Spleen (tissue), 11 donors: ENCODE data around the gene CCIN. TPM values are rescaled to one million over a fixed set of nuclear protein-coding genes. Genes with fewer than 3 reads are reported as not detected.
"Not testable (repeated sequence)": the region's sequence is repeated elsewhere in the genome, so short reads cannot be mapped to it uniquely, and the experiment has no call there.

Experiments
- DNase-seq: peaks from one replicate; pipeline ENCODE4 v3.0.0-alpha.2; 2020
- H3K27ac ChIP-seq, 8 donors: fragments of 200-600 bp; sonication (generic) in 7 of 8; 1 replicate in 4 of 8; 2 replicates in 4 of 8; pipeline versions ENCODE4 v1.5.0 to v1.8.0; 2016 to 2021; ENCODE audit warnings: inconsistent platforms in 4 of 8, mild to moderate bottlenecking in 4 of 8, moderate library complexity in 1 of 8
- H3K27me3 ChIP-seq, 7 donors: fragments of 200-600 bp; sonication (generic) in 6 of 7; replicated peaks in 1 of 7; 1 replicate in 4 of 7; 2 replicates in 3 of 7; pipeline versions ENCODE4 v1.5.0 to v1.8.0; 2016 to 2021; ENCODE audit warnings: inconsistent platforms in 3 of 7, mild to moderate bottlenecking in 1 of 7
- H3K36me3 ChIP-seq, 6 donors: fragments of 200-600 bp; sonication (generic) in 5 of 6; 1 replicate in 4 of 6; 2 replicates in 2 of 6; pipeline versions ENCODE4 v1.5.0 to v1.8.0; 2016 to 2021; ENCODE audit warnings: inconsistent platforms in 2 of 6
- H3K4me1 ChIP-seq, 6 donors: fragments of 200-600 bp; sonication (generic) in 5 of 6; 1 replicate in 3 of 6; 2 replicates in 3 of 6; pipeline versions ENCODE4 v1.5.0 to v1.8.0; 2016 to 2021; ENCODE audit warnings: inconsistent platforms in 3 of 6
- H3K4me3 ChIP-seq, 8 donors: fragments of 200-600 bp; sonication (generic) in 7 of 8; 1 replicate in 4 of 8; 2 replicates in 4 of 8; pipeline versions ENCODE4 v1.5.0 to v1.8.0; 2016 to 2021; ENCODE audit warnings: inconsistent platforms in 4 of 8, mild to moderate bottlenecking in 4 of 8, moderate library complexity in 2 of 8
- H3K9me3 ChIP-seq, 8 donors: fragments of 200-600 bp; sonication (generic) in 7 of 8; 1 replicate in 4 of 8; 2 replicates in 4 of 8; pipeline versions ENCODE4 v1.5.0 to v1.8.0; 2016 to 2021; ENCODE audit warnings: inconsistent platforms in 4 of 8
- POLR2A ChIP-seq, 3 donors: fragments of 450-650 bp; IDR thresholded peaks; one replicate each; pipeline ENCODE4 v1.5.1; 2017; ENCODE audit warnings: antibody characterized with exemption in 3 of 3, mild to moderate bottlenecking in 1 of 3
- POLR2AphosphoS5 ChIP-seq, 3 donors: sonication (generic); formaldehyde crosslinking; IDR thresholded peaks; one replicate each; pipeline ENCODE4 v1.5.1; 2017; ENCODE audit warnings: antibody characterized with exemption in 3 of 3
- WGBS, 5 donors: extraction: QIAGEN DNeasy Blood & Tissue Kit in 3 of 5; methylation state at CpG; one replicate each; pipeline versions ENCODE4 v1.1.5 to v1.1.7; 2013 to 2018; 5-methylcytosine and 5-hydroxymethylcytosine counted together
- intact Hi-C: fragments of 100-400 bp; cut with DNase I; formaldehyde crosslinking; loops from one replicate; pipeline ENCODE4 v1.15.0; 2023; ENCODE audit warnings: low total_unique reads
- polyA plus RNA-seq, 3 donors: library from polyadenylated mRNA; stranded (reverse); fragments of 200-250 nt; gene quantifications; one replicate each; pipeline ENCODE4 v1.2.1, GENCODE V29; 2013
- total RNA-seq, 7 donors: library from RNA; depleted of rRNA in 3 of 7; stranded (reverse); fragments of >200 nt in 3 of 7; fragmentation: NEBNext Ultra II Directional in 4 of 7; extraction: Animal tissue kit (Norgen Biotek cat#: 25700) in 4 of 7; gene quantifications; one replicate each; pipeline versions ENCODE4 v1.1.0 to v1.2.1, GENCODE V29; 2016 to 2021
- TF ChIP-seq, protein P1 (sequence below), 11 experiments: fragments of 200-600 bp in 7 of 11; fragments of 450-650 bp in 4 of 11; sonication (generic) in 4 of 11; IDR thresholded peaks in 8 of 11; conservative IDR thresholded peaks in 3 of 11; 1 replicate in 7 of 11; 2 replicates in 4 of 11; pipeline versions ENCODE4 v1.4.0 to v1.8.0; 2016 to 2021; ENCODE audit warnings: antibody characterized with exemption in 11 of 11, inconsistent platforms in 4 of 11, mild to moderate bottlenecking in 1 of 11
- donor health status: healthy with polysubstance abuse.
- donor health status: DM: no; HTN: no; CAD: no; lungs with moderate emphysema.
- donor health status: DM: no; HTN: no; CAD: no.
- donor health status: Bipolar disorder and iron deficiency.
- donor health status: healthy.
- donor health status: DM: no; HTN: no; CAD: no.
- donor health status: DM: yes; HTN: yes; CAD: no.

CCIN gene
- total and polyA plus RNA-seq, 10 donors = 0.03 to 1.0 (median 0.13) TPM; not detected in 3

DNA sequence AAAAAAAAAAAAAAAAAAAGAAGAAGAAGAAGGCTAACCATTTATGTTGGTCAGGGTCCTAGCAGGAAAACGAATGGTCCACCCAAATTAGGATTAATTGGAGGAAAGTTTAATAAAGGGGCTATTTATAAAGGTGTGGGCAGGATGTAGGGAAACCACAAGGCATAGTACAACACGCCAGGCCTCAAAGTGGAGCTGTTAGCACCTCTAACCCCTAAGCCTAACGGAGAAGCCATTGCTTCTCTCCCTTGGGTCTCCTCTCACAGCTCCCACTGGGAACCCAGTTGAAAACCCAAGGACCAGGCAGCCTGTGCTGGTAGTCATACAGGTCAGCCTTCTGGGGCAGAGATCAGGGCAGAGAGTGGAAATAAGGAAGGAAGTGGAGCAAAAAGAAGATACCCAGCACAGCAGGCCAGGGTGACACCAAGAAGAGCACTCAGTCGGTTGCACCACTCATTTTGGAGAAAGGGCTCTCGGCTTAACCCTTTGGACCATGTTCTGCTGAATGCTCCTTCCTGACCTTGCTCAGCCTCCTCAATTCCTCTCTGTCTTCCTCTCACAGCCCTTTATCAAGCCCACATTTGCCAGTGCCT lies 41.4 kb upstream of the CCIN start:
- H3K27me3 ChIP-seq = no peaks in the 10 kb centered on the region
- H3K36me3 ChIP-seq = peaks cover 0 to 10% (median 0%) of the 10 kb centered on the region in 6 donors
- peak overlapping the region in 6 of 8 donors; percentile 48 to 83 (median 78) for H3K27ac ChIP-seq
- intact Hi-C loops = no loop called here
- H3K4me1 ChIP-seq = peaks cover 0 to 57% (median 16%) of the 10 kb centered on the region in 6 donors
- 24 to 47% (median 33%) methylated on average over 5 of the region's 5 CpGs for WGBS, 5 donors
- DNase-seq = no peak
- H3K9me3 ChIP-seq = no peaks in the 10 kb centered on the region
- peak in 1 of 3 donors; percentile 38 for TF ChIP-seq POLR2AphosphoS5 (IDR thresholded peaks at IDR 0.05)
- TF ChIP-seq POLR2A (IDR thresholded peaks at IDR 0.05) = no peak
- TF ChIP-seq, protein P1, sequence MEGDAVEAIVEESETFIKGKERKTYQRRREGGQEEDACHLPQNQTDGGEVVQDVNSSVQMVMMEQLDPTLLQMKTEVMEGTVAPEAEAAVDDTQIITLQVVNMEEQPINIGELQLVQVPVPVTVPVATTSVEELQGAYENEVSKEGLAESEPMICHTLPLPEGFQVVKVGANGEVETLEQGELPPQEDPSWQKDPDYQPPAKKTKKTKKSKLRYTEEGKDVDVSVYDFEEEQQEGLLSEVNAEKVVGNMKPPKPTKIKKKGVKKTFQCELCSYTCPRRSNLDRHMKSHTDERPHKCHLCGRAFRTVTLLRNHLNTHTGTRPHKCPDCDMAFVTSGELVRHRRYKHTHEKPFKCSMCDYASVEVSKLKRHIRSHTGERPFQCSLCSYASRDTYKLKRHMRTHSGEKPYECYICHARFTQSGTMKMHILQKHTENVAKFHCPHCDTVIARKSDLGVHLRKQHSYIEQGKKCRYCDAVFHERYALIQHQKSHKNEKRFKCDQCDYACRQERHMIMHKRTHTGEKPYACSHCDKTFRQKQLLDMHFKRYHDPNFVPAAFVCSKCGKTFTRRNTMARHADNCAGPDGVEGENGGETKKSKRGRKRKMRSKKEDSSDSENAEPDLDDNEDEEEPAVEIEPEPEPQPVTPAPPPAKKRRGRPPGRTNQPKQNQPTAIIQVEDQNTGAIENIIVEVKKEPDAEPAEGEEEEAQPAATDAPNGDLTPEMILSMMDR (IDR thresholded peaks at IDR 0.05 in 8 of 11, conservative IDR thresholded peaks at IDR 0.05 in 3 of 11) = no peak
- peak overlapping the region in 1 of 8 donors; percentile 14 for H3K4me3 ChIP-seq

DNA sequence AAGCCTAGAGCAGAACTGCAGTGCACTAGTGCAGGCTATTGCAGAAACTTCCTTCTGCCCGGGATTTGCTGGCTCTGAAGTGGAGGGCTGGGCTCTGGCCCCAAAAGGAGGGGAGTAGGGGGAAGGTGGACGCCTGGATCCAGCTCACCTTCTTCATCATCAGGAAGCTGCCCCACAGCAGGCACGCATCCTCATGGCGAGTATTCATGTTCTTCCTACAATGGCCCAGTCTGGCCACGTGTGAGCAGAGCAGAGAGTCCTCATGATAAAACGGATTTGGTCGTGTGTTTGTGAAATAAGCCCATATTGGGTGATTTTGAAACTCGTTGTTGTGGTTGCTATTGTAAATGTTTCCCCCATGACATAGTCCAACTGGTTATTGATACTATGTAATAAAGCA lies 40.8 kb upstream of the CCIN start:
- no peak for DNase-seq
- H3K27me3 ChIP-seq = no peaks in the 10 kb centered on the region
- TF ChIP-seq POLR2AphosphoS5 (IDR thresholded peaks at IDR 0.05) (no peak), POLR2A (IDR thresholded peaks at IDR 0.05) (no peak)
- TF ChIP-seq, protein P1 (IDR thresholded peaks at IDR 0.05 in 8 of 11, conservative IDR thresholded peaks at IDR 0.05 in 3 of 11) = no peak
- WGBS, 5 donors = 47 to 71% (median 65%) methylated on average over 8 of the region's 8 CpGs
- H3K4me1 ChIP-seq = peaks cover 0 to 51% (median 16%) of the 10 kb centered on the region in 6 donors
- peak overlapping the region in 1 of 8 donors; percentile 14 for H3K4me3 ChIP-seq
- intact Hi-C loops = no loop called here
- no peaks in the 10 kb centered on the region for H3K9me3 ChIP-seq
- peaks cover 0 to 4% (median 0%) of the 10 kb centered on the region in 6 donors for H3K36me3 ChIP-seq
- peak overlapping the region in 6 of 8 donors; percentile 48 to 83 (median 78) for H3K27ac ChIP-seq

DNA sequence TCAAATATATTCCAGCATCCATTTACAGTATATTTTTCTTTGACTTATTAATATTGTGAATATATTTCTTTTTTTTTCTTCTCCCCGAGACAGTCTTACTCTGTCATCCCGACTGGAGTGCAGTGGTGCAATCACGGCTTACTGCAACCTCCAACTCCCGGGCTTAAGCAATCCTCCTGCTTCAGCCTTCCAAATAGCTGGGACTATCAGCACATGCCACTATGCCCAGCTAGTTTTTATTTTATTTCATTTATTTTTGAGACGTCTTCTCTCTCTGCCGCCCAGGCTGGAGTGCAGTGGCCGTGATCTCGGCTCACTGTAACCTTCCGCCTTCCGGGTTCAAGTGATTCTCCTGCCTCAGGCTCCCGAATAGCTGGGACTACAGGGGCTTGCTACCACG lies 40.0 kb upstream of the CCIN start:
- Histone ChIP-seq H3K4me3 (no peak overlapping the region), H3K27me3 (no peaks in the 10 kb centered on the region), H3K9me3 (no peaks in the 10 kb centered on the region), H3K27ac (peak overlapping the region in 4 of 8 donors; percentile 77 to 83 (median 80)), H3K36me3 (no peaks in the 10 kb centered on the region), H3K4me1 (peaks cover 0 to 45% (median 16%) of the 10 kb centered on the region in 6 donors)
- WGBS, 5 donors = 74 to 94% (median 80%) methylated on average over 12 of the region's 12 CpGs
- TF ChIP-seq POLR2A (IDR thresholded peaks at IDR 0.05) (no peak), POLR2AphosphoS5 (IDR thresholded peaks at IDR 0.05) (no peak)
- TF ChIP-seq, protein P1 (IDR thresholded peaks at IDR 0.05 in 8 of 11, conservative IDR thresholded peaks at IDR 0.05 in 3 of 11) = no peak
- DNase-seq = no peak
- intact Hi-C loops = no loop called here

DNA sequence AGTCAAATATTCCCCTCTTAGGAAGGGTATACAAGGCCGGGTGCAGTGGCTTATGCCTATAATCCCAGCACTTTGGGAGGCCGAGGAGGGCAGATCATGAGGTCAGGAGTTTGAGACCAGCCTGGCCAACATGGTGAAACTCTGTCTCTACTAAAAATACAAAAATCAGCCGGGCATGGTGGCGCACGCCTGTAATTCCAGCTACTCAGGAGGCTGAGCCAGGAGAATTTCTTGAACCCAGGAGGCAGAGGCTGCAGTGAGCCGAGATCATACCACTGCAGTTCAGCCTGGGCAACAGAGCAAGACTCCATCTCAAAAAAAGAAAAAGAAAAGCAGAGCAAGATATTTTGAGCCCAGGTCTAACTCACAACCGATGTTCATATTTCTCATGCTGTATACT lies 37.5 kb upstream of the CCIN start:
- 87 to 96% (median 93%) methylated on average over 7 of the region's 7 CpGs for WGBS, 5 donors

More for the DNA sequence above, 37.5 kb upstream of the CCIN start:
- H3K36me3 ChIP-seq, DNase-seq, H3K27ac ChIP-seq, H3K4me3 ChIP-seq, intact Hi-C loops, H3K9me3 ChIP-seq, H3K27me3 ChIP-seq: not testable (repeated sequence)
- peaks cover 0 to 41% (median 24%) of the 10 kb centered on the region in 6 donors for H3K4me1 ChIP-seq
